Fibroblast of skin of left biceps (primary cell): ENCODE data around the gene FAM53A.
"Not testable (repeated sequence)": the region's sequence is repeated elsewhere in the genome, so short reads cannot be mapped to it uniquely, and the experiment has no call there.

ENCODE experiments used
- DNase-seq, 2 experiments: peaks; one replicate each; pipeline ENCODE4 v3.0.0-alpha.2; 2013; ENCODE audit warnings: low read depth in 2 of 2

FAM53A gene

DNA sequence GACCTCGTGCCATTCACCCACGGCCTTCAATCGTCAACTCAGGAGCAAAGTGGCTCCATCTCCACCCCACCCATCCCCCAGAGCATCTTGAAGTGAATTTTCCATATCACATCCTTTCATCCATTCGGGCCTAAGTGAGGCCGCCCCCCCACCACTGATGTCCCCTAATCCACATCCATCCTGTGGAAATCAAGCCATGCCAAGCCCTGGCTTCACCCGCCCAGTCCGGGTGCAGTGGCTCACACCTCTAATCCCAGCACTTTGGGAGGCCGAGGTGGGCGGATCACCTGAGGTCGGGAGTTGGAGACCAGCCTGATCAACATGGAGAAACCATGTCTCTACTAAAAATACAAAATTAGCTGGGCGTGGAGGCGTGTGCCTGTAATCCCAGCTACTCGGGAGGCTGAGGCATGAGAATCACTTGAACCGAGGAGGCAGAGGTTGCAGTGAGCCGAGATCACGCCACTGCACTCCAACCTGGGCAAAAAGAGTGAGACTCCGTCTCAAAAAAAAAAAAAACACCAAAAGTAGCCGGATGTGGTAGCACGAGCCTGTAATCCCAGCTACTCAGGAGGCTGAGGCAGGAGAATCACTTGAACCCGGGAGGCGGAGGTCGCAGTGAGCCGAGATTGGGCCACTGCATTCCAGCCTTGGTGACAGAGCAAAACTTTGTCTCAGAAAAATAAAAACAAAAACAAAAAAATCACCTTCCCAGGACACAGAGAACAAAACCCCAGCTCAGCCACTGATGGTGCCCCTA, 76.5 kb downstream of the FAM53A start:
- not testable (repeated sequence) for DNase-seq

DNA sequence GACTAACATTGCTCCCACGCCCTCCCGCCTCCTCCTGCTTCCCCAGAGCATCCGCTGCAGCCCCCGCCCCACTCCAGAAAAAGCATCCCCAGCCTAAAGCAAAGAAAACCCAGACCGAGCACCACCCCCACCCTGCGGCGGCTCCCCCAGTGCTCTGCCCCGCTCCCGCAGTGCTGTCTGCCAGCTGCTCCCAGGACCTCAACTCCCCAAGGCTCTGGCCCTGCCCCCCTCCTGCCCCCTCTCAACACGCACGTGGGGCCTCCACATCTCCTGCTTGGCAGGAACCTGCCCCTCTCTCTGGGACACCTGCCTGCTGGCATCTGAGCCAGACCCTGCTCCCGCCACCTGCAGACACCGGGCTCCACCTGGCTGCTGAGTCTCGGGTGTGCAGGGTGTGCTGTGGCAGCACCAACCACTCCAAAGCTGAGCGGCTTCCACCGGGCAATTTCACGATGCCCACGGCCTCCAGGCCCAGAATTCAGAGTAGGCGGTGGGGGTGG, 79.4 kb downstream of the FAM53A start:
- DNase-seq, result no peak

DNA sequence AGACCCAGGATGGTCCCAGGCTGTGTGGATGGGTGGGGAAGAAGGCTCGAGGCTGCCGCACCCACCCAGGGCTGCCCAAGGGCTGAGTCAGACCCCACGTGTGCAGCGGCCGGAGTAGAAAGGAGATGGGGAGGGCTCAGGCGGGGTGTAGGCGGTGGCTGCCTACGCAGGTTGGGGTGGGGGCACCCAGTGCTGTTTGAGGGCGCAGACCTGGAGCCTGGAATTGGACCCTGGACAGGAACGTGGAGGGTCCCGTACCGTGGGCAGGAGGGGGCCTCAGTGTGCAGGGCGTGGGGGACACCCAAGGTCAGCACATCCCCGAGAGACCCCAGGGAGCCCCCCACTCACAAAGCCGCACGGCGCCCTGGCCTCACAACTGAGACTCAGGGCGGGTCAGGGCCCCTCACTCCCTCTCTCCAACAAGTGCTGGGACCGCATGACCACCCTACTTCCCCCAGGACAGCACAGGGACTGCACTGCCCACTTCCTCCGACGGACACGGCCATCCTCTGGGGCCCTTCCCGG, 79.9 kb downstream of the FAM53A start:
- no peak for DNase-seq

DNA sequence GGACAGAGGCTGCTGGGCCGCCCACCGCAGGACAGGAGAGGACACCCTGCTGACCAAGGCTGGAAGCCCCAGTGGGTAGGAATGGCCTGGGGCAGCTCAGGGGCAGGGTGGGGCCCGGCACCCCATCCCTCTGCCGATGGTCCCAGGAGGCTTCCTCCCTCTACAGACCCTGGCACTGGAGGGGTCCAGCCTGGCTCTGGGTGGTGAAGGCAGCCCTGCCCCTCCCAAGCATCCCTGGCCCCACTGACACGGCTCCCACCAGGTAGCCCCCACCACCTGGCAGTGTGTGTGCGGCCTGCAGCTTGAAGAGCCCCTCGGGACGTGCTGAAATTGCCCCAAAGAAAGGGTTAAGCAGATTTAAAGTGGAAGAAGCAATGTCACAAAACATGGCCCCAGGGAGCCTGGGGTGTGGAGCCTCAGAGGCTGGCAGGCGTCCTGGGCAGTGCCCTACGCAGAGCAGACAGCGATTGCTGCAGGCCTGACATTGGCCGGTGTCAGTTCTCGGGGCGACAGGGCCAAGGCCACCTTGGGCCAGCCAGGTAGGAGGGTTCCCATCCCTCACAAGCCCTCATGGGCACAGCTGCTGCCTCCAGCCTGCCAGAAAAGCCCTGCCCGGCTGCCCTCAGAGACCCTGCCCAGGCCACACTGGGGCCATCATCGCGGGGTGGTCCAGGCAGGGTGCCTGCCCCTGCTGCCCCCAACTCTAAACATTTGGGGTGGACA, 80.5 kb downstream of the FAM53A start:
- no peak for DNase-seq

- DNase-seq, result no peak
Measured at GRCh38 chr4:1602655-1603412, 81.3 kb downstream of the FAM53A start.

DNA sequence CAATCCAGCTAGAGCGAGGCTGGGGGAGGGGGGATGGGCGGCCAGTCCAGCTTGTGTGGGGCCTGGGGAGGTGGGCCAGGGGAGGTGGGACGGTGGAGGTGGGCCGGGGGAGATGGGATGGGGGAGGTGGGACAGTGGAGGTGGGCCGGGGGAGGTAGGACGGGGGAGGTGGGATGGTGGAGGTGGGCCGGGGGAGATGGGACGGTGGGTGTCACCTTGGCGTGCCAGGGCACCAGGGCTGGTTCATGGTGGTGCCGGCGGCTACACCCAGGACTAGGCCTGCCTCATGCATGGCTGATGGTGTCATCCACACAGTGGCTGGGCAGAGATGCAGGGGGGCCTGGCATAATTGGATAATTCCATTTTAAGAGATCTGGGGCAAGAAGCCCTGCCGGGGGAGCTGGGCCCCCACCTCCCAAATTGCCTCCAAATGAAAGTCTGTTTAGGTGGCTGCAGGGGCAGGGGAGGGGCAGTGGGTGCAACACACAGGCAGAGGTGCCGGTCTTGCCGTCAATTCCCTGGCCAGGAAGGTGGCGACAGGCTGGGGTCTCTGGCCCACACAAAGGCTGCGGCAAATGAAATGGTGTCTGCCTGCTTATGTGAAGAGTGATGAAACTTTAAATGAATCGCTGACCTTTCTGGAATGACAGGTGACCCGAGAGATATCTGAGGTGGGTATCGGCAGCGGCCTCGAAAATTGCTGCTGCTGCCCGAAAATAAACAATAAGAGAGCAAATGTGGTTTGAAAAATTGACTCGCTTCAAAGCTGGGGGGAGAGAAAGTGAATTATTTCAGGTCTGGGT, 82.1 kb downstream of the FAM53A start:
- no peak for DNase-seq

DNA sequence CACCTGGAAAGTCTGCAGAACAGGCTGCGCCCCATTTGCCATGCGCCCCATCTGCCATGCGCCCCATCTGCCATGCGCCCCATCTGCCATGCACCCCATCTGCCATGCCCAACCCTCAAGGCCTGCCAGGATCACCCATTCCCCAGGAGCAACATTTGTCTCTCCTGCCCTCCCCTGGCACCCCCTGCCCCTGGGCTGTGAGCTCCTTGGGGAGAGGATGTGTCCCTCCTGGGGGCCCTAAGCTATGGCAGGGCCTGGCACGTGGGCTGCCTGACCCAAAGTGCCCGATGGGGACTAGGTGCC, 82.6 kb downstream of the FAM53A start:
- no peak for DNase-seq

DNA sequence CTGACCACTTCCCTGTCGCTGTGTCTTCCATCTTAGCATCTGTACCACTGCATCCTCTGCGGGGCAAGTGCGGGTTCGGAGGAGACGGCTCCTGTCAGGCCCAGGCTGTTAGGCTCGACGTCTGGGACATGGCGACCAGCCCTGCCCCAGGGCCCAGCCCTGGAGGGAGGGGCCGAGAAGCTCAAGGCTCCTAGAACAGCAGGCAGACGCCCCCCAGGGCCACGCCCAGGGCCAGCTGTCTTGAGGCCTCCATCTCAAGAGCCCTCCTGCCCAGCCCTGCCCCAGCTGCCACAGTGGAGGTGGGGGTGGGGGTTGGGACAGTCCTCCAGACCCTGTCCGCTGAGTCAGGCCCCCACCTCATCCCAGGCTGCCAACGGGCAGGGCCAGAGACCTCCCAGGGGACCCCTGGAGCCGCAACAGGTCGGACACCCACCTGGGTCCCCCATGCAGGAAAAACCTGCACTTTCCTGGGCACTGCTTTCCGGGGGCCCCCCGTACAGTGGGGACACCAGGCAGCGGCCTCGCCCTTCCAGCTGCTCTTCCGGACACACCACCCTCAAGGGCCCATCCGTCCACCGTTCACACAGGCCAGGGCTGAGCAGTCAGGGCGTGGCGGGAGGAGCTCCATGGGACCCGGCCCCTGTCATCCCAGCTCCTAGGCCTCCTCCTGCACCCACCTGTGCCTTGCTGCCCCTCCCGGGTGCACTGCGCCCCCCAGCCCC, 83.1 kb downstream of the FAM53A start:
- DNase-seq, result no peak

DNA sequence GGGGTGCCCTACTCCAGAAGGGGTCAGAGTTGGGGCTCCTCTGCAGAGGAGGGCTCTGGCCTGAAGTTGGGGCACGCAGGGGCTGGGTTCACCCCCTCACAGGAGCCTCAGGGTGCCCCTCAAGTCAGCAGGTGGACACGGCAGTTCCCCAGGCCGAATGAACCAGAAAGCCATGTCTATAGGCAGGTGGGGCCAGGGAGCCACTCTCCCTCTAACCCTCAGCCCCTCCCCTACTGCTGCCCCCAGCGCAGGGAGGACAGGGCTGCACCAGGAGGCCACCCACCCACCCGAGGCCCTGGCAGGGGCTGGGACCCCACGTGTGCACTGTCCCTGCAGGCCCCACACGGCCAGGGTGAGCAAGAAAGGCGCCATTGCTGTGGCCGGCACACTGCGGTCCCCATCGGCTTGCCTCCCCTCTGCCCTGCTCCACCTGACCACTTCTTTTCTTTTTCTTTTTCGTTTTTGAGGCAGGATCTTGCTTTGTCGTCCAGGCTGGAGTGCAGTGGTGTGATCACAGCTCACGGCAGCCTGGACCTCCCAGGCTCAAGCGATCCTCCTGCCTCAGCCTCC, 83.8 kb downstream of the FAM53A start:
- DNase-seq, result no peak

- no peak for DNase-seq
Measured at GRCh38 chr4:1599491-1600210, 84.5 kb downstream of the FAM53A start.

GRCh38 chr4:1599026-1599481, 85.1 kb downstream of the FAM53A start:
- DNase-seq, result no peak

DNA sequence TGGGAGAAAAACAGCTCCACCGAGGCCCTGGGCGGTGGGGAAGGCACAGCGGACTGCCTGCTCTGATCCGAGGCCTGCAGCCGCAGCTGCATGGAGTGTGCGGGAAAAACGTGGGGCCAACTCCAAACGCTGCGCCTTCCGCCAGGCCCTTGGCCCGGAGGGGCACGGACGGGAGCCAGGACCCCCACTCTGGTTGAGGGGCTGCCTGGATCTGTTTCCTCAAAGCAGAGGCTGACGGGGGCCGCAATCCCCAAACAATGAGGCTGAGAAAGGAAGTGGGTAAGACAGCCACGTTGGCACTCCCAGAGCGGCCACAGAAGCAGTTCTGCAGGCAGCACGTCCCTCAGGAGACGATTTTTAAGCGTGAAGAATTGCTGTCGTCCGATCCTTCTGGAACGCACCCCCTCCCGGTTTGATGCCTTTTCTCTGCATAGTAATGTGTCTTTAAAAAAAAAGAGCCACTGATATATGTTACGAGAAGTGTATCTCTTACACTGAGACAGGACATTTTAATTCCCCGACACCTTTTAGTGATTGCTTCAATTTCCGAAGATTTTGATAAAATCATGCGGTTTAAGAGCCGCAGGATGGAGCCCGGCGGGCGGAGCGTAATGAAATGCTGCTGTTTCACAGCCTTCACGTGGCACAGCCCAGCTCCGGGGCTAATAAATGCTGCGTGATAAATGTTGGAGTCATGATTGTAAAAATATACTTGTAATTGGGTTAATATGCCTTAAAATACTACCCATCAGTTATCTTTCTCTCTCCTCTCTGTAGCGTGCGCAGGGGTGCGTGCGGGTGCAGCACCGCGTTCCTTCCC, 85.7 kb downstream of the FAM53A start:
- no peak for DNase-seq

GRCh38 chr4:1597021-1597931, 86.8 kb downstream of the FAM53A start:
- no peak for DNase-seq

DNA sequence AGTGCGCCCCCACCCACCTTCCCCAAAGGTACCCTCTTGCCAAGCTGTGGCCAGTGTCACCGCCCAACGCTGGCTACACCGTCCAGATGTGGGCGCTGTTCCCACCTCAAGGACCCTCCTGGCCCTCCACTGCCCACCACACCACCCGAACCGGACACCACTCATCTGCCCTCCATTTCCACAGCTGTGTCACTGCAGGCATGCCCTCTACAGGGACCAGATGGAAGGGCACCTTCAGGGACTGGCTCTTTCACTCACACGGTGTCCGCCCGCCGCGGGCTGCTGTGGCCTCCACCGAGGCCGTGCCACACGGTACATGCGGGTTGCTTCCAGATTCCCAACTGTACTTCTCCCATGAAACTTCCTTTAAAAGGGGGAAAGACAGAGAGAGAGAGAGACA, 87.7 kb downstream of the FAM53A start:
- DNase-seq, result no peak

GRCh38 chr4:1595789-1596325, 88.3 kb downstream of the FAM53A start:
- DNase-seq, result no peak

GRCh38 chr4:1594871-1595788, 89.0 kb downstream of the FAM53A start:
- DNase-seq, result no peak
